Activated T-helper 1 cell treated with Interleukin-2 at 50 U/mL for 16 hours (primary cell): ENCODE results near the gene MPI.
A peak's percentile ranks its signal among the peaks of the same experiment; 100 is the strongest.
"Not testable (repeated sequence)": the region's sequence is repeated elsewhere in the genome, so short reads cannot be mapped to it uniquely, and the experiment has no call there.

ENCODE experiments used
- DNase-seq: peaks from one replicate; pipeline ENCODE4 v3.0.0-alpha.2; 2020; ENCODE audit warnings: low read depth

The MPI gene

GRCh38 chr15:74891469-74891868 is 1.6 kb downstream of the MPI start:
- DNase-seq, result no peak

DNA sequence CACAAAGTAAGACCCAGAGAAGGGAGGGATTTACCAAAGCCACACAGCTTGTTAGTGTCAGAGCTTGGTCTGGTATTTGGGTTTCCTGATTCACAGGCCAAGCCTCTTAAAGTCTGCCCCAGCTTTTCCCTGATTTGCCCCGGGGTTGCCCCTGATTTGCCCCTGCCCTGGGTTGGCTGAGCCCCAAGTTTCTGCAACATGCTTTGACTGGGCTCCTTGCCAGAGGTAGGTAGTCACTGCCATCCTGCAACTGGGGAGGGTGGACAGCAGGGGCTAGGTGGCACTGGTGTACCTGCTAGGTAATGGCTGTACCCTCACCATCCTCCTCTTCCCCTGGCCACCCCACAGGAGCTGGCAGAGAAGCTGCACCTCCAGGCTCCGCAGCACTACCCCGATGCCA is 2.5 kb downstream of the MPI start:
- no peak for DNase-seq

DNA sequence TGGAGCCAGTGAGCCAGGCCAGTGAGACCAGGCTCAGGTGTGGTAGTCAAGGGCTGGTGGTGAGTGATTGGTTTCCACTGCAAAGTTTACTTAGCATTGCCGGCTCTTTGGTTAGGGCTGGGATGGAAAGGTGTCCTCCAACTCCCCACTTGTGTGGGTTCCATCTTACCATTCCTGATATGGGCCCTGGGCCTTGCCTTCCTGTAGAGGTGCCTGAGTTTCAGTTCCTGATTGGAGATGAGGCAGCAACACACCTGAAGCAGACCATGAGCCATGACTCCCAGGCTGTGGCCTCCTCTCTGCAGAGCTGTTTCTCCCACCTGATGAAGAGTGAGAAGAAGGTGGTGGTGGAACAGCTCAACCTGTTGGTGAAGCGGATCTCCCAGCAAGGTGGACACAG is 3.1 kb downstream of the MPI start:
- DNase-seq, result no peak

- no peak for DNase-seq
These were observed 3.8 kb downstream of the MPI start for GRCh38 chr15:74893627-74894026.

- DNase-seq, result not testable (repeated sequence)
These were observed 4.5 kb downstream of the MPI start for GRCh38 chr15:74894383-74894782.

GRCh38 chr15:74895830-74896229 is 6.0 kb downstream of the MPI start:
- DNase-seq, result no peak

- DNase-seq, result no peak
These were observed 6.5 kb downstream of the MPI start for GRCh38 chr15:74896316-74896715.

- no peak for DNase-seq
These were observed 7.5 kb downstream of the MPI start for GRCh38 chr15:74897300-74897701.

GRCh38 chr15:74901612-74902063 is 11.8 kb downstream of the MPI start:
- peak; percentile 42 for DNase-seq

- DNase-seq, result no peak
These were observed 12.6 kb downstream of the MPI start for GRCh38 chr15:74902295-74903075.

DNA sequence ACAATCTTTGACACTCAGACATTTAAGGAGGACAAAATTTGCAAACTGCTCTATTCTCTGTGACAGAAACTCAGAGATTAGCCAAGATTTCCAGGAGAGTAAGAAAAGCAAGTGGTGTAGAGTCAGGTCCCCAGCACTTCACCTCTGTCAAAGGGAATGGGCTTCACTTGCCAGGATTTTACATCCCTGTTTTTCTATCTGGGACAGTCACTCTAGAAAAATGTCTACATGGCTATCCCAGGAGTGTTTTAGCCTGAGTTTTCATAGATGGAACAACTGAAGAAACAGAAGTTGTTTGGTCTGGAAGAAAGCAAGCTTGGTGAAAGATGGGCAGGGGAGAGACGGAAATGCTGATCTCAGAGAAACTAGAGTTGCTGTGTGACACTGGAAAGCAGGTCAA is 13.8 kb downstream of the MPI start:
- no peak for DNase-seq

- no peak for DNase-seq
These were observed 14.5 kb downstream of the MPI start for GRCh38 chr15:74904190-74904805.

GRCh38 chr15:74906067-74906449 is 16.2 kb downstream of the MPI start:
- DNase-seq, result no peak

GRCh38 chr15:74906450-74907162 is 16.8 kb downstream of the MPI start, which contains the start of gene FAM219B:
Gene FAM219B, minus strand, starts transcription at chr15:74906851. Its CDS starts 51 bp downstream, at chr15:74906800.
- DNase-seq, result peak; percentile 61

DNA sequence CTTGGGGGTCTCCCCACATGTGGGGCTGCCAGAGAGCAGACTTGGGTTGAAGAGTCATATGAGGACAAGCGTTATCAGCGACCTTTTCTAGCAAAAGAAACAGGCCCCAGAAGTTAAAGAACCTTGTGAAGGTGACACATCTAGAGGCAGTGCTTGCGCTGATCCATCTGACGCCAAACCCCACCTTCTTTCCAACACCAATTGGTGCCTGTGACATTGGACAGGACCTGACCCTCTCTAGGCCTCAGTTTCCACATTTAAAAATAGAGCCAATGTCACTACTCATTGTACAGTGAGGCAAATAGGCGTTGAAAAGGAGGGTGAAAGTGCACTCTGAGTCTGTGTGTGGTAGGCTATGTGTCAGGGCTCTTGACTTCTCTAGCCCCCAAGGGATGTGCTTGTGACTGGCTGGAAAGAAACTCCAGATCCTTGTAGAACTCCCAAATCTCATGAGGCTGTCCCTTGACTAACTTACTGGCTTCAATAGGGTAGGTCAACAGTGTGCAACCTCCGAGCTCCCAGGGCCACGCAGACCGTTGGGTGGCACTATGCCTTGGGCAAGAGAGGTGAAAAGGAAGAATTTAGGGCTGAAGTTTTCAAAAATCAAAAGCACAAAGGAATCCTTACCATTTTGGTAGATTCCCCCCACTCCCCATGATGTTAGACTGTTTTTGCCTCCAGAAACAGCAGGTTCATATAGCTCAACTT is 17.5 kb downstream of the MPI start:
- no peak for DNase-seq

DNA sequence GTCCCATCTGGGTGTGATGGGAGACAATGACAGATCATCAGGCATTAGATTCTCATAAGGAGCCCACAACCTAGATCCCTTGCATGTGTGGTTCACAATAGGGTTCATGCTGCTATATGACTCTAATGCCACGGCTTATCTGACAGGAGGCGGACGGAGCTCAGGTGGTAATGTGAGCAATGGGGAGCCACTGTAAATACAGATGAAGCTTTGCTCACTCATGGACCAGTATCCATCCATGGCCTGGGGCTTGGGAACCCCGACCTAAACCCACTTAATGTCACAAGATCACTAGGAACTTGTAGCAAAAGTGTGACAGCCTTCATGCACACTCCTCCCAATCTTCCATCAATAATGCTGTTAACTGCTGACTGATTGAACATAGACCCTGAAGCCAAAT is 18.8 kb downstream of the MPI start:
- DNase-seq, result no peak

DNA sequence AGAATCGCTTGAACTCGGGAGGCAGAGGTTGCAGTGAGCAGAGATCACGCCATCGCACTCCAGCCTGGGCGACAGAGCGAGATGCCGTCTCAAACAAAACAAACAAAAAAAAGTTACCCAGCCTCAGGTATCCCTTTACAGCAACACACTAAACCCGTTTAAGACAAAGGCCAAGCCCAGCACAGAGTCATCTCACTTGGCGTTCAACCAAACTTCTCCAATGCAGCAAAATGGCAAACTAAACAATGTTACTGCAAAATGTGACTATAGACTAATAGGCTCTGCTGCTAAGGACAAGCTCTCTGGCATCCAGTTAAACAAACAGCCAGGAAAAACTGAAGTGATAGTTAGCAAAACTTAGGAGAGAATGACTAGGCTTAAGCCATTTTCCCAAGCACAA is 23.2 kb downstream of the MPI start:
- no peak for DNase-seq

GRCh38 chr15:74913799-74914198 is 24.0 kb downstream of the MPI start:
- not testable (repeated sequence) for DNase-seq

- DNase-seq, result no peak
These were observed 27.8 kb downstream of the MPI start for GRCh38 chr15:74917676-74918075.

DNA sequence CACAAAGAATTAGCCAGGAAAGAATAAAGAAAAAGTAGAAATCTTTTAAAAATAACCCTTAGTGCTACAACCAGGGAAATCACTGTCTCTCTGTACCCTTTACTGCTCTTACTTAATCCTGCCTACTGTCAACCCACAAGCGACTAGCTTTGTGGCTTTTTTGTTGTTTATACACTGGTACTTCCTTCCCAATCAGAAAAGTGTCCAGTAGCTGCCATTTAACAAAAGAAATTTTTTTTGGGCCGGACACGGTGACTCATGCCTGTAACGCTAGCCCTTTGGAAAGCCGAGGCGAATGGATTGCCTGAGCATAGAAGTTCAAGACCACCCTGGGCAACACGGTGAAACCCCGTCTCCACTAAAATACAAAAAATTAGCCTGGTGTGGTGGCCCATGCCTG is 30.6 kb downstream of the MPI start:
- DNase-seq, result no peak

GRCh38 chr15:74924525-74924924 is 34.7 kb downstream of the MPI start:
- DNase-seq, result no peak

GRCh38 chr15:74928771-74929198 is 38.9 kb downstream of the MPI start:
- DNase-seq, result no peak
